Stomach smooth muscle (tissue), 2 donors: Measurements from ENCODE around the gene CLEC2L.
"Not testable (repeated sequence)": the region's sequence is repeated elsewhere in the genome, so short reads cannot be mapped to it uniquely, and the experiment has no call there.

Source experiments
- H3K27ac ChIP-seq: one replicate; pipeline ENCODE4 v1.7.0; 2013; ENCODE audit warnings: mild to moderate bottlenecking, low read length, inconsistent platforms
- H3K27me3 ChIP-seq, 2 donors: one replicate each; pipeline ENCODE4 v1.7.0; 2013; ENCODE audit warnings: low read length in 2 of 2; ENCODE audit not compliant: insufficient read depth in 2 of 2, control insufficient read depth in 1 of 2
- H3K36me3 ChIP-seq, 2 donors: one replicate each; pipeline ENCODE4 v1.7.0; 2013; ENCODE audit warnings: low read length in 2 of 2; ENCODE audit not compliant: control insufficient read depth in 2 of 2, insufficient read depth in 2 of 2
- H3K4me1 ChIP-seq: one replicate; pipeline ENCODE4 v1.7.0; 2013; ENCODE audit warnings: low read length; ENCODE audit not compliant: control insufficient read depth, insufficient read depth
- H3K4me3 ChIP-seq, 2 donors: one replicate each; pipeline ENCODE4 v1.7.0; 2013; ENCODE audit warnings: low read length in 2 of 2
- H3K9ac ChIP-seq, 2 donors: one replicate each; pipeline ENCODE4 v1.7.0; 2013; ENCODE audit warnings: low read length in 2 of 2, mild to moderate bottlenecking in 1 of 2
- H3K9me3 ChIP-seq, 2 donors: one replicate each; pipeline ENCODE4 v1.7.0; 2013; ENCODE audit warnings: low read length in 2 of 2; ENCODE audit not compliant: control insufficient read depth in 2 of 2
- donor health status: healthy.
- donor health status: Pancreatic carcinoma.

The CLEC2L gene

DNA sequence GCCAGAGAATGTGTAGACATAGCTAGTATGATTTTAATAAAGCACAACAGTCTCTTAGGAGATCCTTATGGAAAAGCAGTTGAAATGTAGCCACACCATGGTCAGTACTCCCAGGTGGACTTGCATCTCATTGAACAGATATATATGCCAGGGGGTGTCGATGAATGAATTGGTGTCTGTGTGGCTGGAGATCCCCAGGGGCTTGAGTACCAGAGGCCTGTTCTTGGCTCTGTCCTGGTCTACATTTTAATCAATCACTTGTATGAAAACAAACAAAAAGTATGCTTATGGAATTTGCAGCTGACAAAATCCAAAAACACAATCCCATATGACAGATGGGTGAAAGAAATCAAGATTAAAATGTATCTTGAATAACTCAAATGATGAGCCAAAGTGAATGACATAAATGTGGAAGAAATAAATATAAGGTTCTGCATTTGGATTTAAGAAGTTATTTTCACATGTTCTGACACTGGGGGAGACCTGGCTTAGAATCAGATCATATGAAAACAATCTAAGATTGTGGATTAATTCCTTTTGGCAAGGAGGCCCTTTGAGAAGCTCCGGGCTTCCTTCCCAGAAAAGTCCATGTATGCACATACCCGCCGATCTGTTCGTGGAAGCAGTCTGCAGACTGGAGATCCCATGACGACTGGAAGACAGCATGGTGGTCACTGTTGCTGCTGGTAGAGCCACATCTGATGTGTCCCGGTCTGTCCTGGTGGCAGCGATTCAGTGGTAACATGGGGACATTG lies 15.6 kb downstream of the CLEC2L start:
- Histone ChIP-seq H3K9ac (no peak overlapping the region), H3K4me3 (no peak overlapping the region), H3K4me1 (peaks cover 8% of the 10 kb centered on the region), H3K27ac (no peak overlapping the region), H3K36me3 (no peaks in the 10 kb centered on the region), H3K27me3 (no peaks in the 10 kb centered on the region), H3K9me3 (no peaks in the 10 kb centered on the region)

- H3K27me3 ChIP-seq: no peaks in the 10 kb centered on the region
- peaks cover 8% of the 10 kb centered on the region for H3K4me1 ChIP-seq
- H3K9ac ChIP-seq: no peak overlapping the region
- H3K4me3 ChIP-seq: no peak overlapping the region
- no peaks in the 10 kb centered on the region for H3K36me3 ChIP-seq
- H3K27ac ChIP-seq: no peak overlapping the region
- H3K9me3 ChIP-seq: no peaks in the 10 kb centered on the region
Observed at GRCh38 chr7:139540203-139540602, 16.7 kb downstream of the CLEC2L start.

DNA sequence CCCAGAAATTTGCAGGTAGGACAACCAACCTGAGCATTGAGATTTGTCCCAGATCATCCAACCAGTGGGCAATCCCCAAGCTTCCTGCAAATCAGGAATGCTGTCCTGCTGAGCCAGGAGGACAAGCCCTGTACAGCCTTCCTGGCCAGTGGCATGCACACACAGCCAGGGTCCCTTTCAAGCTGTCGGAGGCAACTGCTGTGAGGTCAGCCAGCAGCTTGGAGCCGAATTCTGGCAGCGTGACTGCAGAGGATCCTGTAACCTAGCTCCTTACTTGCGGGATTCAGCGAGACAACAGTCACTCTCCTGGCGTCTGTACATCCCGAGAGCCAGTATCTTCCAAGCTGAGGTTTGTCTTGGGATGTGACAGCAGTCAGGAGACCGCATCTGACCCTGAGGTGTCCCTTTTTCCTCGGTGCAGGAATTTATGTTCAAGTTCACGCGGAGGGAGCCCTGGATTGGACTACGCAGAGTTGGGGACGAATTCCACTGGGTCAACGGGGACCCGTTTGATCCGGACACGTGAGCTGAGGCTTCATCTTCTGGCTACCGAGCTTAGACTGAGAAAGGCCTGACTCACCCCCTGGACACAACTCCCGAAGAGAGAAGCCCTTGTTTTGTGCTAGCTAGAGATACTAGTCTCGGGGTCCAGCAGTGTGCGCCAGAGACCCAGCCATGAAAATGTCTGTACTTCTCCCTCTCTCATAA lies 18.3 kb downstream of the CLEC2L start:
- Histone ChIP-seq H3K4me3 (no peak overlapping the region), H3K27ac (no peak overlapping the region), H3K4me1 (peaks cover 8% of the 10 kb centered on the region), H3K9me3 (no peaks in the 10 kb centered on the region), H3K9ac (no peak overlapping the region), H3K27me3 (no peaks in the 10 kb centered on the region), H3K36me3 (no peaks in the 10 kb centered on the region)

GRCh38 chr7:139542308-139543151 lies 19.0 kb downstream of the CLEC2L start:
- no peak overlapping the region for H3K27ac ChIP-seq
- H3K4me1 ChIP-seq: peaks cover 8% of the 10 kb centered on the region
- H3K36me3 ChIP-seq: no peaks in the 10 kb centered on the region
- no peak overlapping the region for H3K4me3 ChIP-seq
- H3K9me3 ChIP-seq: no peaks in the 10 kb centered on the region
- no peaks in the 10 kb centered on the region for H3K27me3 ChIP-seq
- no peak overlapping the region for H3K9ac ChIP-seq

DNA sequence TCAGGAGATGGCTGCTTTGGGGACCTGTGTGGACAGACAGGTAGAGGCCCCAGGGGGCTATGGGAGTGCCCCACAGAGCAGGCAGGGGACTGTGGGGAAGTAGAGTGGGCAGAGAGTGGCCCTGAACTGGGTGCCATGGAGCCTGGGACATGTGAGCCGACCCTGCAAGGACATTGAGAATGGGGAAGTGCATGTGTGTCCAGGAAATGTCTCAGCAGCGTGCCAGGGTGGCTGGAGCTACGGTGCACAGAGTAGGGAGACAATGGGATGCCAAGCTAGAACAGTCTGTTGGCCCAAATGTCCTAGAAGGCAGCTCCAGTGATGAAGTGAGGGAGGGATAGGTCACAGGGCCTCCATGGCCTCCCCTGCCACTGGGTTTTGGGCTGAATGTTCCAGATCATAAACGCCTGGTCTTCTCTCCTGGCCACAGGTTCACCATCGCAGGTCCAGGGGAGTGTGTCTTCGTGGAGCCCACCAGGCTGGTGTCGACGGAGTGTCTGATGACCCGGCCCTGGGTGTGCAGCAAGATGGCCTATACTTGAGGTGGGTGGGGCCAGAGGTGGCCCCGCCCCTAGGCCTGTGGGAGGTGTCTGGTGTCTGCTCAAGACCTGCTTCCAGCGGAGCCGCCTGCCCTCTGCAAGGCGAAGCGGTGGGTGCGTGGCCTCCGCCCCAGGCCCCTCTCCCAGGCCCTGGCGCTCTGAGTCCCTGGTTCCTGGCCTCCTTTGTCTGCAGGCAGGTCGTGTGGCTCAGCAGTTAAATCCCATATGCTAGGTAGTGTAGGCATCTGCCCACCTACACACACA lies 20.5 kb downstream of the CLEC2L start:
- Histone ChIP-seq H3K36me3 (no peaks in the 10 kb centered on the region), H3K4me1 (peaks cover 6% of the 10 kb centered on the region), H3K27ac (no peak overlapping the region), H3K4me3 (no peak overlapping the region), H3K9ac (no peak overlapping the region), H3K27me3 (no peaks in the 10 kb centered on the region), H3K9me3 (no peaks in the 10 kb centered on the region)

GRCh38 chr7:139544645-139545044 lies 21.2 kb downstream of the CLEC2L start:
- no peak overlapping the region for H3K4me3 ChIP-seq
- H3K27ac ChIP-seq: no peak overlapping the region
- no peaks in the 10 kb centered on the region for H3K27me3 ChIP-seq
- H3K36me3 ChIP-seq: no peaks in the 10 kb centered on the region
- H3K9ac ChIP-seq: no peak overlapping the region
- no peaks in the 10 kb centered on the region for H3K9me3 ChIP-seq
- H3K4me1 ChIP-seq: peaks cover 2% of the 10 kb centered on the region

DNA sequence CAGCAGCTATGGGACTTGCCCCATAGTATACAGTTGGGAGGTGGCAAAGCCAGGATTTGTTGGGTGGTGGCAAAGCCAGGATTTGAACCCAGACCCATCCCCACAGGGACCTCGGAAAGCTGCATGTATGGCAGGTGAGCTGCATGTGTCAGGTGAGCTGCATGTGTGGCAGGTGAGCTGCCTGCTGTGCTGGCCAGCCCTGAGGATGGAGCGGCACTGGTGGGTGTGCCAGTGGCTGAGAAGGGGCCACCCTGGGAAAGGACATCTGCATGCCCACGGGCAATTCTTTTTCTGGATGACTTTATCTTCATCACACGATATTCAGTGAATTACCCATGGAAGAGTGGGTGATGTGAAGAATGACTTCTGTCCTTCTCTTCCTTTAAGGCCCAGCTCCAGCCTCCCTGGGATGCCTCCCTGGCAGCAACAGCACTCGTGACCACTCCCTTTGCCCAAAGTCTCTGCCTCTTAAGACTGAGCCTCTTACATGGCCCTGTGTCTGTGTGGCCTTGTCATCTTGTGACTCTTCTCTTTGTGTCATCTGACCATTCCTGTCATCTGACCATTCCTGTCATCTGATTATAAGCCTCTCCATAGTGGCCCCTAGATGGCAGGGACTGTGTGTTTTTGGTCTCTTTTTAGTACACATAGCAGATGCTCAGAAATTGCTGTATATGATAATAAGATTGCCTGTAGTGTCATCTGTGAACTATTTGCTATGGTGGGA lies 25.0 kb downstream of the CLEC2L start:
- H3K36me3 ChIP-seq: no peaks in the 10 kb centered on the region
- no peak overlapping the region for H3K4me3 ChIP-seq
- no peaks in the 10 kb centered on the region for H3K9me3 ChIP-seq
- H3K4me1 ChIP-seq: no peaks in the 10 kb centered on the region
- H3K9ac ChIP-seq: no peak overlapping the region
- H3K27ac ChIP-seq: no peak overlapping the region
- H3K27me3 ChIP-seq: no peaks in the 10 kb centered on the region

GRCh38 chr7:139553991-139554700 lies 30.7 kb downstream of the CLEC2L start:
- H3K9ac ChIP-seq, H3K4me1 ChIP-seq, H3K9me3 ChIP-seq, H3K27me3 ChIP-seq, H3K4me3 ChIP-seq, H3K36me3 ChIP-seq, H3K27ac ChIP-seq: not testable (repeated sequence)

DNA sequence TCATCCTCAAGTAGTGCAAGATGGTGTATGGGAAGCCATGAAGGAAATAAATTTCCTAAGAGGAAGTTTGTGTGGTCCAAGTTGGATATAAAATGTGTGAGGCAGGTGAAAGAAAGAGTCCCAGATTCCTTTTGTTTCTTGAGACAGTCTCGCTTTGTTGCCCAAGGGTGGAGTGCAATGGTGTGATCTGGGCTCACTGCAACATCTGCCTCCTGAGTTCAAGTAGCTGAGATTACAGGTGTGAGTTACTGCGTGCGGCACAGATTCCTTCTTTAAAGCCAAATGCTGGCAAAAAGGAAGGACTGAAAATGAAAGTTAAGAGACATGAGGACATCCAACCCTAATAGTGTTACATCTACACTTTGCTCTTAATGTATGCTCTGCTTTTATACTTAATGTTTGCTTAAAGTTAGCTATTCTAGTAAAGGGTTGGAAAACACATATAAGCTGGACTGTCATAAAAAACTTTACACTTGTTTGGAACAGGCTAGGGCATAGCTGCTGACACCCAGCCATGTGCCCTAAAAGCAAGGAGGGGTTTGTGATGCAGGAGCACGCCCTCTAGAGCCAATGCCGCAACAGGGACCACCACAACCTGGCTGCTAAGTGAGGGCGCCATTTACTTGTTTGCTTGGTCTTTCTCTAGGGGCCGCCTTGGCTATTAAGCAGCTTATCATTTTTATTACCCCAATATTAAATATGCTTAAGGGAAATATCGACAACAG lies 34.5 kb downstream of the CLEC2L start:
- Histone ChIP-seq H3K9me3 (no peaks in the 10 kb centered on the region), H3K4me1 (no peaks in the 10 kb centered on the region), H3K27me3 (peaks cover 0 to 2% of the 10 kb centered on the region in 2 donors), H3K27ac (no peak overlapping the region), H3K4me3 (no peak overlapping the region), H3K36me3 (no peaks in the 10 kb centered on the region), H3K9ac (no peak overlapping the region)
